ENCODE results near the gene KATNAL1. TPM values are rescaled to one million over a fixed set of nuclear protein-coding genes. Genes with fewer than 3 reads are reported as not detected.
A peak's percentile ranks its signal among the peaks of the same experiment; 100 is the strongest.

KATNAL1 gene
- total and polyA plus RNA-seq, 12 donors = 1.5 to 17.9 (median 9.4) TPM

GRCh38 chr13:30331331-30331771 is 24.0 kb upstream of the KATNAL1 start:
- Histone ChIP-seq H3K9me3 (replicated peaks in 1 of 3) (no peaks in the 10 kb centered on the region), H3K4me1 (replicated peaks in 1 of 2) (peaks cover 0 to 5% of the 10 kb centered on the region in 2 donors), H3K27ac (peak overlapping the region in 2 of 5 donors; percentile 8 to 55), H3K4me3 (no peak overlapping the region), H3K36me3 (replicated peaks in 1 of 2) (no peaks in the 10 kb centered on the region), H3K27me3 (no peaks in the 10 kb centered on the region)
- intact Hi-C loops (cut with DNase I) = no loop called here
- TF ChIP-seq CTCF (IDR thresholded peaks at IDR 0.05) = no peak
- TF ChIP-seq POLR2A (IDR thresholded peaks at IDR 0.05) = no peak
- 33 to 51% (median 43%) methylated on average over 5 of the region's 5 CpGs for WGBS, 4 donors
- DNase-seq = peak; percentile 55 to 81 (median 71)

DNA sequence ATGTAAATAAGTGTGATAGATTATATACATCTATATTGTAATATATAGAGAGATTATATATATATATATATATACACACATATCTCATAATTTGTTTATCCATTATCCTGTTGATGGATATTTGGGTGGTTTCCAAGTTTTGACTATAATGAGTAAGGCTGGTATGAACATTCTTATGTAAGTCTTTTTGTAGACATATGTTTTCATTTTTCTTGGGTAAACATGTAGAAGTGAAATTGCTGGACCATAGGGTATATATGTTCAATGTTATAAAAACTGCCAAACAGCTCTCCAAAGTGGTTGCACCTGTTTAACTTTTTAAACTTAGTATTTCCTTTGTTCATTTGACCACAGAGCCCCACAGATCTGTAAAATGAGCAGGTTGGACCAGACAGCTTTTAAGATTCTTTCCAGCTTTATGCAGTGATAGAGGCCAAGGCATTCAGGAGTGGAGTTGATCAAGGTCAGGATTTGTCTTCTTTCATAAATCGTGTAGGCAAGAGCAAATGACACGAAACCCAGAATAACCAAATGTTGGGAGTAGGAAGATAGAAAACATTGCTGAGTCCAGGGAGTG is 21.7 kb upstream of the KATNAL1 start:
- Histone ChIP-seq H3K27me3 (no peaks in the 10 kb centered on the region), H3K4me1 (replicated peaks in 1 of 2) (peaks cover 0 to 5% of the 10 kb centered on the region in 2 donors), H3K4me3 (no peak overlapping the region), H3K36me3 (replicated peaks in 1 of 2) (no peaks in the 10 kb centered on the region), H3K27ac (no peak overlapping the region), H3K9me3 (replicated peaks in 1 of 3) (no peaks in the 10 kb centered on the region)
- intact Hi-C loops (cut with DNase I) = no loop called here
- TF ChIP-seq POLR2A (IDR thresholded peaks at IDR 0.05) = no peak
- TF ChIP-seq CTCF (IDR thresholded peaks at IDR 0.05) = no peak
- no peak for DNase-seq
- 43 to 49% (median 45%) methylated on average over 2 of the region's 2 CpGs for WGBS, 4 donors

DNA sequence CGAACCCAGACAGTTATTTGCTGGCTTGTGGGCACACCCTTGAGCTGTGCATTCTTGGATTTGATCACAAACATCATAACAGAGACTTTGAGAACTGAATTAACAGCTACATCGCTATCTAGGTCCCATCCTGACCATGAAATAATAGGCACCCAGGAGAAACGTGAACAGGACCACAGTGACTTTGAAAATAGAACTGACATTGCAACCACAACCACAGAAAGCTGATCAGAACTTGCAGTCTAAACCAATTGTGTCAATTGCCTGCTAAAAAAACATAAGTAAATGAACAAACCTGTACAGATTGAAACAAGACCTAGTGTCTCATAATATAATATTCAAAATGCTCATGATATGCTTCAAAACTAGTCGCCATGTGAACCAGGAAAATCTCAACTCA is 18.3 kb upstream of the KATNAL1 start:
- Histone ChIP-seq H3K36me3 (replicated peaks in 1 of 2) (no peaks in the 10 kb centered on the region), H3K4me3 (no peak overlapping the region), H3K27me3 (no peaks in the 10 kb centered on the region), H3K27ac (no peak overlapping the region), H3K4me1 (replicated peaks in 1 of 2) (no peaks in the 10 kb centered on the region), H3K9me3 (replicated peaks in 1 of 3) (no peaks in the 10 kb centered on the region)
- 80 to 84% (median 84%) methylated on average over 4 of the region's 4 CpGs for WGBS, 4 donors
- no peak for DNase-seq
- intact Hi-C loops (cut with DNase I) = no loop called here
- TF ChIP-seq POLR2A (IDR thresholded peaks at IDR 0.05) = no peak

DNA sequence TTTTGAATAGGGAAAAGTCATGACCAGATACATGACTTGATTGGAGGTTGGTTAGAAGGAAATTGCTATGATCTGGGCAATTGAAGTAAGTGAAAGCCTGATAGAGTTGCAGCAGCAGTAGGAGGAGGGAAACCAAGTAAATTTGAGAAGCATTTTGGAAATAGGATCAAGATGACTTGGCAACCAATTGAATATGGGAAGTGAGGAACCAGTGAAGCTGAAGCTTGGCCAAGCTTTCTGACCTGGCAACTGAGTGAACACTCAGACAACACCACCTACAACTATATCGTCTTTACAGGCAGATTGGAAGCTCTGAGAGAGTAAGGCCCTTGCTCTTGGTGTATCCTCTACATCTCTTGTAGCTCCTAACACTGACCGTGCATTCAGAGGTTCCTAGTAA is 16.2 kb upstream of the KATNAL1 start:
- no peak overlapping the region for H3K27ac ChIP-seq
- no peaks in the 10 kb centered on the region for H3K36me3 ChIP-seq (replicated peaks in 1 of 2)
- H3K9me3 ChIP-seq (replicated peaks in 1 of 3) = no peaks in the 10 kb centered on the region
- H3K27me3 ChIP-seq = no peaks in the 10 kb centered on the region
- TF ChIP-seq CTCF (IDR thresholded peaks at IDR 0.05) = no peak
- no peak for TF ChIP-seq POLR2A (IDR thresholded peaks at IDR 0.05)
- H3K4me3 ChIP-seq = no peak overlapping the region
- WGBS, 4 donors = 84 to 91% (median 89%) methylated on average over 2 of the region's 2 CpGs
- DNase-seq = no peak
- no peaks in the 10 kb centered on the region for H3K4me1 ChIP-seq (replicated peaks in 1 of 2)
- intact Hi-C loops (cut with DNase I) = no loop called here

DNA sequence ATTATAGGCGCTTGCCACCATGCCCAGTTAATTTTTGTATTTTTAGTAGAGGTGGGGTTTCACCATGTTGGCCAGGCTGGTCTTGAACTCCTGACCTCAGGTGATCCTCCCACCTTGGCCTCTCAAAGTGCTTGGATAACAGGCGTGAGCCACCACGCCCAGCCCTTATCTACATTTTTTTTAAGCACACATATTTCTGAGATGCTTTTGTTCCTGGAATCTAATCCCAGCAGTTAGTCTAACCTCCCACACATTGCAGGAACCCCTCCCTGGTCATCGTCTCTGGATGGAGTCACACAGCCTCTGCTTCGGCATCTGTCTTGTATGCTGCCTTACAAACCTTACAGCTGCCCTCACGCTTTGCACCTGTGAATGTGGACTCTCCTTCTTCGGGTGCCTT is 15.1 kb upstream of the KATNAL1 start:
- H3K36me3 ChIP-seq (replicated peaks in 1 of 2) = no peaks in the 10 kb centered on the region
- 81 to 93% (median 85%) methylated on average over 7 of the region's 7 CpGs for WGBS, 4 donors
- TF ChIP-seq POLR2A (IDR thresholded peaks at IDR 0.05) (no peak), CTCF (IDR thresholded peaks at IDR 0.05) (no peak)
- no peak for DNase-seq
- H3K27ac ChIP-seq = no peak overlapping the region
- intact Hi-C loops (cut with DNase I) = no loop called here
- no peaks in the 10 kb centered on the region for H3K9me3 ChIP-seq (replicated peaks in 1 of 3)
- H3K4me1 ChIP-seq (replicated peaks in 1 of 2) = no peaks in the 10 kb centered on the region
- H3K27me3 ChIP-seq = no peaks in the 10 kb centered on the region
- no peak overlapping the region for H3K4me3 ChIP-seq
